CD4-positive, alpha-beta T cell treated with Interleukin-2 at 100 ng/mL for 4 hours (primary cell): ENCODE measurements around the gene AGL.
A peak's percentile ranks its signal among the peaks of the same experiment; 100 is the strongest.
"Not testable (repeated sequence)": the region's sequence is repeated elsewhere in the genome, so short reads cannot be mapped to it uniquely, and the experiment has no call there.

Source experiments
- DNase-seq: peaks from one replicate; pipeline ENCODE4 v3.0.0-alpha.2; 2020; ENCODE audit warnings: low spot score

The AGL gene

DNA sequence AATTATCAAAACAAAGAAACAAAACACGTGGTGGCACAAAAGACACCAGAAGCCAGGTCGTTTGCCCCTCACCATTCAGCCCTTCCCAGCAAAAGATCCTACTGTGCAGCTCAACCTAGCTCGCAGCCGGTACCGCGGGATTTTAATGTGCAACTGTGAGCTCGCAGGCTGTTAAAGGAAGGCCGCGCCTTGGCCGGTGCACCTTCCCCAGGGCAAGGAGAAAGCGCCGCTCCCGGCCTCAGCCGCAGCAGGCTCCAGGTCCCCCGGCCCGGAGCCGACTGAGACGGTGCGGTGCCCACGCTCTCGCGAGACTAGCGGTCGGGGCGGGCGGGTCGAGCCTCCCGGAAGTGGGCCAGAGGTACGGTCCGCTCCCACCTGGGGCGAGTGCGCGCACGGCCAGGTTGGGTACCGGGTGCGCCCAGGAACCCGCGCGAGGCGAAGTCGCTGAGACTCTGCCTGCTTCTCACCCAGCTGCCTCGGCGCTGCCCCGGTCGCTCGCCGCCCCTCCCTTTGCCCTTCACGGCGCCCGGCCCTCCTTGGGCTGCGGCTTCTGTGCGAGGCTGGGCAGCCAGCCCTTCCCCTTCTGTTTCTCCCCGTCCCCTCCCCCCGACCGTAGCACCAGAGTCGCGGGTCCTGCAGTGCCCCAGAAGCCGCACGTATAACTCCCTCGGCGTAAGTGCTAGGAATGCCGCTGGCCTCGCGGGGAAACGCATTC lies at the start of gene AGL:
Gene AGL, plus strand, starts transcription at position 618 of the 715 bp plus-strand sequence. CDS start 682 bp downstream, outside the sequence.
- peak; percentile 85 for DNase-seq

DNA sequence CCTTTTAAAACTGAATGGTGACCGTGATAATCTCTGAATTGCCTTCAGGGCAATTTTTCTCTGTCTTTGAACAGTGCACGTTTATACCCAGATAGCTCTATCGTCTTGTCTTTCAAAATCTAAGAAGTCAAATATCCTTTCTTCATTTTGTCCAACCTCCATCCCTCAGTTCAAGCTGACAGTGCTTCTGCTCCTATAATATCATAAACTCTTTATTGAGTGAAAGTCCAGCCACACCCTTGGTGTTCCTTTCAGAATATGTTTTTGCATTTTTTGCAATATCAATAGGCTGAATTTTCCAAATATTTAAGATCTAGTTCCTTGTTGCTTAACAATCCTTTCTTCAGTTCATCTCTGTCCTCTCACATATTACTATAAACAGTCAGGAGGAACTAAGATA lies 48.6 kb upstream of the AGL start:
- DNase-seq = no peak

DNA sequence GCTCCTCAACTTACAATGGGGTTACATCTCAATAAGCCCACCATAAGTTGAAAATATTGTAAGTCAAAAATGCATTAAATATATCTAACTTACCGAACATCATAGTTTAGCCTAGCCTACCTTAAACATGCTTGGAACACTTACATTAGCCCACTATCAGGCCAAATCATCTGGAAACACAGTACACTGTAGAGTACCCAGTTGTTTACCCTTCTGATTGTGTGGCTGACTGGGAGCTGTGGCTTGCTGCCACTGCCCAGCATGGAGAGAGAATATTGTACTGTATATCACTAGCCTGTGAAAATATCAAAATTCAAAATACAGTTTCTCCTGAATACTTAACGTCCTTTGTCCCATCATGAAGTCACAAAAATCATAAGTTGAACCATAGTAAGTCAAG lies 43.3 kb upstream of the AGL start:
- DNase-seq = no peak

DNA sequence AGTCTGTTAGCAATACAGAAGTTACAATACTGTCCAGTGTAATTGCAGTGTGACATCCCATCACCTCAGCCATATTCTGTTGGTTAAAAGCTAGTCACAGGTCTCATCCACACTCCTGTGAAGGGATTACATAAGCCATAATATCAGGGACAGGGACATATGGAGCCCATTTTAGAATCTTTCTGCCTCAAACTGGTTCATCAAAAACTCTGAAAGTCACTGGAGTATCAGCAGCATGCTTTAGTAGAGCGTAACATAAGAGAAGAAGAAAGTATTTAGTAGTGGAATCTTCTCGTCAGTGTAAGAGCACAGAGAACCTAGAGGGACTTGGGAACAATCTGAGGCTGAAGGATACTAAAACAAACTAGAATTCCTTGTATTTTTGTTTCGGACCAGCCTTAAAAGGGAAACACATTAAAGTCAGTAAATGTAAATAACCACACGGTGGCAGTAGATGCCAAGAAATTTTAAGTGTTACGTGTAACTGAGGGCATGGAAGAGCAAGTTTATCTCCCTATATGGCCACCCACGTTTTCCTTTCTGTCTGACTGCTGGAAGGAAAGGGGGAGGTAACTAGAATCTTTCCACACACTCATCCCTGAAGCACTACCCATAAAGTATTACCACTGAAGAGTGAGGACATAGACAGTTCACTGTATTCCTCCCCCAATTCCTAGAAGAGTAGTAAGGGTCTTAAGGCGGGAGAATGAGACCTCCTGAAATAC lies 41.6 kb upstream of the AGL start:
- peak; percentile 68 for DNase-seq

DNA sequence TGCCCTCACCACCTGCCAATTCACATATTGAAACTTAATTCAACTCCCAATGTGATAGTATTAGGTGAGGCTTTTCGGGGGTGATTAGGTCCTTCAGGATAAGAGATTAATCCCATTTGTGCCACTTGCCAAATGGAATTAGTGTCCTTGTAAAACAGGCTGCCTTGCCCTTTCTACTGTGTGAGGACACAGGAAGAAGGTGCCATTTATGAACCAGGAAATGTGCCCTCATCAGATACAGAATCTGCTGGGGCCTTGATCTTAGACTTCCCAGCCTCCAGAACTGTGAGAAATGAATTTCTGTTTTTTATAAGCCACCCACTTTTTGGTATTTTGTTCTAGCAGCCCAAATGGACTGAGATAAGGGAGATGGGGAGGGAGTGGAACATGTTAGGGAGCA lies 39.1 kb upstream of the AGL start:
- no peak for DNase-seq

DNA sequence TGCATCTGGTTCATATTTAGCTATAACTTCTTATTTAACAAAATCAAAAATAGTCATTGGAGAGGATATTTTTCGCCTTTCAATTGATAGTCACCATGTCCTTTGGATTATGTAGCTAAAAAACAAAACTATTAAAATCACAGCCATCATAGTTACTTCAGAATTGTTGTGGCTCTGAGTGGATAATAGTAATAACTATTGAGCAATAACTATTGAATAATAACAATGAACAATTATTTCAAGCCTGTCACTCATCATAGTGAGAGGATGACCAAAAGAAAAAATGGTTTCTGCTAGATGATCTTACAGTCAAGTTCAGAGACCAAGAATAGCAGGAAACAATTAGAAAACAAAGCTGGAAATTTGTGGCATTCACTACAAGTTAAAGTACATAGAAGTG lies 38.4 kb upstream of the AGL start:
- DNase-seq = no peak

DNA sequence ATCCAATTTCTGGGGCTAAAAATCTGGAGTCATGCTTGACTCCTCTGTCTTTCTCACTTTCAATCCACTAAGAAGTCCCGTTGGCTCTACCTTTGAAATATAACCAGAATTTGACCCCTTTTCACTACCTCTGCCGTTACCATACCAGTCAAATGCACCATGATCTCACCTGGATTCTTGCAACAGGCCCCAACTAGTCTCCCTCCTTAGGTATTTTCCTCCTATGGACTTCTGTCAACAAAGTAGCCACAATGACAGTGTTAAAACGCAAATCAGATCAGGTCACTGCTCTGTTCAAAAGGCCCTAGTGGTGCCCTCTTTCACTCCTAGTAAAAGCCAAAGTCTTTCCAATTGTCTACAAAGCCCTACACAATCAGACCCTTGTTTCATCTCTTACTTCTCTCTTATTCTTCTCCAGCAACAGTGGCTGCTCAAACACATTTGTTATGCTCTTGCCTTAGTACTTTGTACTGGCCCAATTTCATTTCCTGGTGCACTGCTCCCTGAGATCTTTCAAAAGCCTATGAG lies 35.7 kb upstream of the AGL start:
- no peak for DNase-seq

DNA sequence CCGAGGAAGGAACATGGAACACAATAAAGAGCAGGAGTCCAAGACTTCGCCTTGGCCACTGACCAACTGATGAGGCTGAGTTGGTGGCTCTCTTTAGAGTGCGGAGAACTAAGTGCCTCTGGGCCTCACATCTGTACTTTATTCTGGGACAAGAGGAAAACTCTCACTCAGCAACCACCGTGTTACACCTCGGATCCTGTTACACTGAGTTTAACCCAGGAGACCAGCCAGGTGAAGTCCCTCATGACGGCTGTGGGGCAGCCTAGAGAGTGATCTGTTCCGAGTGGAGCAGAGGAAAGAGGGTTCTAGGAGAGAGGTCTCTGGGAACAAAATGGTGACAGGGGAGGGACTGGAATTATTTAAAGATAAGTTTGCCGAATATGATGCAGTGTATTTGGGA lies 33.5 kb upstream of the AGL start:
- no peak for DNase-seq

DNA sequence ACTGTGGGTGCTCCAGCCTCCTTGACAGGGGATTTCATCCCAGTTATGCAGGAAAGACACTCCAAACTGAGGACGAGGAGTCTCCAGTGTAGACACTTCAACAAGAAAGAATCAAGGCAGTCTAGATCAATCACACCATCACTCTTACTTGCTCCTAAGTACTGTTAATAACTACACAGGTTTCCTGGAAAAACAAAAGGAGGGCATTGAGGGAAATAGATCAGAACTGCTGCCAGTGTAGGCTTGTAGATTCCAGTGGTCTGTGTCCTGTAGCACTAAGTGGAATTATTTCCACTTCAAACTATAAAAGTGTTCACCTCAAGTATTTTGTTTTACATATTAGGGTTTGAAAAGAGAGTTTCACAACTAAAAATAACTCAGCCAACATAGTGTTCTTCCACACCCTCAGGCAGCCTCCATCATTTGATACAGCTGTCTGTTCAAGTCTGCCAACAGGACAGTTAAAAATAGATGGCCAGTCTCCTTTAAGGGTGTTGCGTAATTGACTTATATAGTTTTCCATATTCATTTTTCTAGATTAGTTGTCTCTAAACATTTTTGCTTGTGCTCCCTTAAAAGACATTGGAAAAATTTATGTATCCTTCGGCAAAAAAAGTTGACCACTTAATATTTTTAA lies 32.0 kb upstream of the AGL start:
- DNase-seq = no peak

DNA sequence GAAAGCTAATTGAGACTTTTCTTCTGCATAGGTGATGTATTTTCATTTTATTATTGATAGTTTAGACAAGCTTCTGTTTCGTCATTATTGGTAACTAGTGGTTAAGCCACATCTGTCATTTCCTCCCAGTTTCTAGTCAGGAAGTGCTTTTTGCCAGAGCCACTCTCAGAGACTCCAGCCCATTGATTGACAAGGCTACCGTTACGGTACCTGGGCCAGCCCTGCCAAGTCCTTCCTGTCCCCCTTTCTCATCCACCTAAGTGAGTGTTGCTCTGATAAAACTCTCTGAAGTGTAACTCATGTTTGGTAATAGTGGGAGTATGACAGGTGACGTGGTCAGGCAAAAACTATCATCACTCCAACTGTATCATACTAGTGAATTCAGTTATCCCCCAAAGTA lies 29.6 kb upstream of the AGL start:
- peak; percentile 23 for DNase-seq

DNA sequence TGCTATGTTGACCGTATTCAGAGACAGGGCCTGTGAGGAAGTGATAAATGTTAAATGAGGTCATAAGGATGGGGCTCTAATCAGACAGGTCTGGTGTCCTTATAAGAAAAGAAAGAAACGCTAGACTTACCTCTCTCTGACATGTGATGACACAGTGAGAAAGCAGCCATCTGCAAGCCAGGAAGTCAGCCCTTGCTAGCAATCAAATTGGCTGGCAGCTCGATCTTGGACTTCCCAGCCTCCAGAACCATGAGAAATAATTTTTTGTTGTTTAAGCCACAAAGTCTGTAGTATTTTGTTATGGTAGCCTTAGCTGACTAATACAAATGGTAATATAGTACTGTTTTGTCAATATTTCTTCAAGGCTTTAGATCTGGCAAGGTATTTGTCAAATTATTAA lies 25.1 kb upstream of the AGL start:
- DNase-seq = no peak

DNA sequence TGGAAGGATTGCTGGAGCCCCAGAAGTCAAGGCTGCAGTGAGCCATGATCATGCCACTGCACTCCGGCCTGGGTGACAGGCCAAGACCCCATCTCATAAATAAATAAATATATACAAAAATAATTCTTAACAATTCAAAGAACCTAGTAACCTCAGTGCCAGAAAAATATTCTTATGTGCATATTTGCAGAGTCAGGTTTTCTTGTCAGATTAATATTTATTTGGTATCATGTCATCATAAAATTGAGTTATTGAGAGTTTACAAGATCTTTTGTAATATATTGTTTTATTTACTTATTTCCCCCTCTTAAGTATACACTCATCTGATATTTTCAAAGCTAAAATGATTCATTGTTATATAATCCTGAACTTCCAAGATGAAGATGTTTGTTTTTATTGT lies 24.5 kb upstream of the AGL start:
- no peak for DNase-seq

DNA sequence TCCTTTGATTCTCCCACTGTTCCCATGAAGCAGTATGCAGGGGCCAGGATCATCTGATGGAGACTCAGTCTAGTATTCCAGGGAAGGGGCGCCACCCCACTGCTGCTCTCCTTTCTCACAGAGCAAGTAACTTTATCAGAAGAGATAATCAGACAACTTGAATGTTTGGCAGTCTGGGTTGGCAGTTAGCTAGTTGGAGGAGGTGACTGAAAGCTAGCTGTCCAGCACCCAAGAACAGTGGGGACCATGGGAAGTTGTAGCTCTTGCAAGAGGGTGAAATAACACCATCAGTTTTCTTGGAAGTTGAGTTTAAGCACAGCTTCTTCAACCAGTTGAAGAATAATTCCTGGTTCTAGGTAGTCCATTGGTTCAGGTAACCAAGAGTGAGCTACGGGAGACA lies 22.2 kb upstream of the AGL start:
- no peak for DNase-seq

DNA sequence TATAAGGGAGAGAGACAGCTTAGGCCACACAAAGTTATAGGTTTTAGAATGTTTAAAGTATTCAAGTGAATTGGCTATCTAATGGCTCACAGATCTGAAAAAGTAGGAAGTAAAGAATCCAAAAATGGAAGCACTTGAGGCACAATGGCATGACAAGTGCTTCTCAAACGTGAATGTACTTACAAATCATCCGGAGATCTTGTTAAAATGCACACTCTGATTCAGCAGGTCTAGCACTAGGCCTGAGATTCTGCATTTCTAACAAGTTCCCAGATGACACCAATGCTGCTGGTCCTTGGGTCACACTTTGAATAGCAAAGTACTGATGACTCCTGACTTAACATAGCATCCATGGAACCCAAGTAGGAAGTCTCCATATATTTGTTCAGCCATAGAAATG lies 20.9 kb upstream of the AGL start:
- no peak for DNase-seq

DNA sequence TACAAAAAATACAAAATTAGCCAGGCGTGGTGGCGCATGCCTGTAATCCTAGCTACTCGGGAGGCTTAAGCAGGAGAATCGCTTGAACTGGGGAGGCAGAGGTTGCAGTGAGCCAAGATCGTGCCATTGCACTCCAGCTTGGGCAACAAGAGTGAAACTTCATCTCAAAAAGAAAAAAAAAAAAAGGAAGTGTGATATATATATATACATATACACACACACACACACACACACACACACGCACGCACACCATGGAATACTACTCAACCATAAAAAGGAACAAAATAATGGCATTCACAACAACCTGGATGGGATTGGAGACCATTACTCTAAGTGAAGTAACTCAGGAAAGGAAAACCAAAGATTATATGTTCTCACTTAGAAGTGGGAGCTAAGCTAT lies 16.2 kb upstream of the AGL start:
- DNase-seq = not testable (repeated sequence)

DNA sequence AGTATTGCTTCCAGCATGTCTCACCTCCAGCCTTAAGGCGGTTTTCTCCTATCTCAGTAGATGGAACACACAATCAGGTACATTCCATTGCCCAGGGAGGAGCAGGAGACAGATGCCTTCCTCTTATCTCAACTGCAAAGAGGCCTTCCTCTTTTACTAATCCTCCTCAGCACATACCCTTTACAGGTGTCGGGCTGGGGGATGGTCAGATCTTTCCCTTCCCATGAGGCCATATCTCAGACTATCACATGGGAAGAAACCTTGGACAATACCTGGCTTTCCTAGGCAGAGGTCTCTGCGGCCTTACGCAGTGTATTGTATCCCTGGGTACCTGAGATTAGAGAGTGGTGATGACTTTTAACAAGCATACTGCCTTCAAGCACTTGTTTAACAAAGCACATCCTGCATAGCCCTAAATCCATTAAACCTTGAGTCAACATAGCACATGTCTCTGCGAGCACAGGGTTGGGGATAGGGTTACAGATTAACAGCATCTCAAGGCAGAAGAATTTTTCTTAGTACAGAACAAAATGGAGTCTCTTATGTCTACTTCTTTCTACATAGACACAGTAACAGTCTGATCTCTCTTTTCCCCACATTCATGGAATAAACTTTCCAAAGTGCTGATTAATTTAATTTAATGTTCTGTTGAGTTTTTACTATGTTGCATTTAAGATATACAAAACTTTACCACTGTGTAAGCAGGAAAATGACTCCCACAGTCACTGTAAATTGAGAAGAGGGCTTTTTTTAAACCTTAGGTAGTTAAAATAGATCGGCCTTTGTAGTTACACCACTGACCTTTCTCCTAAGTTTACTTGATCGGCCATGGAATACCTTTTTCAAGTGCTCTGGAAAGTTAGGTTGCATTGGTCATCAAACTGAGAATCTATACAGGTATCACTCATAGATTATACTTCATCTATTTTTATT lies 13.7 kb upstream of the AGL start:
- DNase-seq = not testable (repeated sequence)

DNA sequence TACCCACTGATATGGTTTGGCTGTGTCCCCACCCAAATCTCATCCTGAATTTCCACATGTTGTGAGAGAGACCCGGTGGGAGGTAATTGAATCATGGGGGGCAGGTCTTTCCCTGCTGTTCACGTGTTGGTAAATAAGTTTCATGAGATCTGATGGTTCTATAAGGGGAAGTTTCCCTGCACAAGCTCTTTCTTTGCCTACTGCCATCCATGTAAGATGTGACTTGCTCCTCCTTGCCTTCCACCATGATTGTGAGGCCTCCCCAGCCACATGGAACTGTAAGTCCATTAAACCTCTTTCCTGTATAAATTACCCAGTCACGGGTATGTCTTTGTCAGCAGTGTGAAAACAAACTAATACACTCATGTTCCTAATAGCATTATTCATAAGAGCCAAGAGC lies 9.8 kb upstream of the AGL start:
- not testable (repeated sequence) for DNase-seq

DNA sequence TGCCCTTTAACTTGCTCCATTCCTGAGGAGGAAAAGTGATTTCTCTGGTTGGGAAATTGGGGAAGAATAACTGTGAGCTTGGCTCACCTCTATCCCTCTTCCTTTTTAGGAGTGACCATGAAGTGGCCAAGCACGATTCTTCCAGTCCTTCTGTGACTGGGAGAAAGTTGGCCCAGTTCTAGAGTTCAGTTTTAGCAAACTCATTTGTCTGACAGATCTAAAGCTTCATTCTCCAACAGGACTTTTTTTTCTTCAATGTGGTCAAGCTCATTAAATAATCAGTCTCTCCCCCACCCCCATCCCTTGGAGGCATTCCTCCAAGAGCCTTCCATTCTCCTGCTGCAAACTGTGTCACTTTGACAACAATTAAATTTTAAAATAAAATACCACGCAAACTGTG lies 6.4 kb upstream of the AGL start:
- no peak for DNase-seq

DNA sequence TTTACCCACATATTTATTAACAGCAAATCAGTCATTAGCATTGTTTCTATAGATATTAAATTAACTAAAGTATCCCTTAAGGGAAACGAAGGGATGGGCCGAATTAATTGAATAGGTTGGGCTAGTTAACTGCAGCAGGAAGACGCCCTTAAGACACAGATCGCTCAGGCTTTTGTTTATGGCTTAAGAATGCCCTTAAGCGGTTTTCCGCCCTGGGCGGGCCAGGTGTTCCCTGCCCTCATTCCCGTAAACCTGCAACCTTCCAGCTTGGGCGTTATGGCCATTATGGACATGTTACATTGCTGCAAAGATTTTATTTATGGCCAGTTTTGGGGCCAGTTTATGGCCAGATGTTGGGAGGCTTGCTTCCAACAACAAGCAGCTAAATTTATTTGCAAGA lies 5.0 kb upstream of the AGL start:
- not testable (repeated sequence) for DNase-seq

DNA sequence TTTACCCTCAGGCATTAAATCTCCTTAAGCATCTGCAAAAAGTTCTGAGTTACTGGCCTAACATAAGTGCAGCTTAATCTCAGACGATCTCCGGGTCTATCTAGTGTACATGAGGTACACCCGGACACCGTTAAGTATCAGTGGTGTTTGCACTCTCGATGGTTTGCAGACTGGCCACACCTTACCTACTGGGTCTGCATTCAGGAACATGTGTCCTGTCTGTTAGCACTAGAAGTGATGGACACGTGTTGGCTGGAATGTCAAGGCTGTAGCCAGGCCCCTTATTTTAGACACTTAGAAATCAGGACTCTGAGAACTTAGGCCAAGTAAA lies 783 bp upstream of the AGL start:
- DNase-seq = no peak

DNA sequence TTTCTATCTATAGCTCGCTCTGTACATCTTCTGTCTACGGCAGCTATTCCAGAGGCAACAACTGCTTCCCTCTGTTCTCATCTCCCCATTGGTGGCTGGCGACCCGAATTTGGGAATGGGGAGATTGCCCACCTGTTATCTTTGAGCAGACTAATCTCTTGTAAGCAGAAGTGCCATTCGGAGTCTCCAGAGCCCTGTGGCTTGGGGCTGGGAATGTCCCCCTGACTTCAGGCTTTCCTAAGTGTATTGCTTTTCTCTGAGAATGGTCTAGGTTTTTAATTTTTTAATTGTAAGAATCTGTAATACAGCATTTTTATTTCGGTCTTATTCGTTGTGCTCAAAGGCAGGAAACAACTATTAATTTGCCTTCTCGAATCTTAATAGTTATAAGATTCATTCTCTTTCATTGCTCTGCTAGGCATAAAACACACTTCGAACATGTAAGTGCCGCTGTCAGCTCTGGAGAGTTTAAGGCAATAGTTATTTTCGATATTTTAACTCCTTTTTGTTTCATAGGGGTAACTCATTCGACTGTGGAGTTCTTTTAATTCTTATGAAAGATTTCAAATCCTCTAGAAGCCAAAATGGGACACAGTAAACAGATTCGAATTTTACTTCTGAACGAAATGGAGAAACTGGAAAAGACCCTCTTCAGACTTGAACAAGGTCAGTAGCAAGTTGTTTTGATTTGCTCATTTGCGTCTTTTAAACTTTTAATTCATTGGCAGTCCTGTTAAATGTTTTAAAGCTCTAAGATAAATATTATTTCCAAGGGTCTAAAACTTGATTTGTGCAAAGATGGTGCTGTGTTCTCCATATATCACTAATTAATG lies 514 bp downstream of the AGL start:
- no peak for DNase-seq
